ENCODE data around the gene MIB2.

MIB2 gene

GRCh38 chr1:1678581-1679380 is 63.5 kb downstream of the MIB2 start:
- DNase-seq (ENCODE audit: low read depth in 2 of 2): peak in 1 of 2 donors; percentile 60
